Bronchial epithelial cell (primary cell): ENCODE results near the gene SPIB. TPM values are rescaled to one million over a fixed set of nuclear protein-coding genes. Genes with fewer than 3 reads are reported as not detected.

Experiments used
- DNase-seq: peaks from one replicate; pipeline ENCODE4 v3.0.0-alpha.2; 2010; ENCODE audit warnings: low read depth
- FAIRE-seq: peaks from 2 replicates; lab custom pipeline; 2011; peaks lifted over from hg19 to GRCh38; lab: Jason Lieb, UNC
- H3K27me3 ChIP-seq: 2 replicates; pipeline ENCODE4 v1.5.1; 2011; ENCODE audit warnings: low read length; ENCODE audit not compliant: control insufficient read depth, insufficient read depth
- H3K36me3 ChIP-seq: 2 replicates; pipeline ENCODE4 v1.5.1; 2011; ENCODE audit warnings: low read length; ENCODE audit not compliant: control insufficient read depth, insufficient read depth
- H3K4me3 ChIP-seq: 2 replicates; pipeline ENCODE4 v1.5.1; 2011; ENCODE audit warnings: mild to moderate bottlenecking, low read depth, low read length, control low read depth
- CTCF ChIP-seq: IDR thresholded peaks from 2 replicates; pipeline ENCODE4 v1.5.1; 2011; ENCODE audit warnings: mild to moderate bottlenecking, moderate library complexity, low read length, control low read depth, inconsistent platforms; ENCODE audit not compliant: insufficient read depth, severe bottlenecking
- total RNA-seq: library from RNA; depleted of rRNA; stranded (reverse); fragments of >200 nt; gene quantifications from 2 replicates; pipeline ENCODE4 v1.2.1, GENCODE V29; 2014

SPIB gene
- total RNA-seq, 1 donor from 2014 or later: not detected

- no peak for TF ChIP-seq CTCF
- no peak for DNase-seq
- H3K4me3 ChIP-seq: no peak overlapping the region
- no peak for FAIRE-seq
- H3K27me3 ChIP-seq: no peaks in the 10 kb centered on the region
- no peaks in the 10 kb centered on the region for H3K36me3 ChIP-seq
Observed at GRCh38 chr19:50447750-50448149, 29.0 kb downstream of the SPIB start.

- no peak for DNase-seq
- Histone ChIP-seq H3K27me3 (no peaks in the 10 kb centered on the region), H3K4me3 (no peak overlapping the region), H3K36me3 (no peaks in the 10 kb centered on the region)
- FAIRE-seq: no peak
- no peak for TF ChIP-seq CTCF
Observed at GRCh38 chr19:50449236-50449899, 30.6 kb downstream of the SPIB start.

GRCh38 chr19:50450369-50451222, 31.9 kb downstream of the SPIB start:
- TF ChIP-seq CTCF: no peak
- no peak overlapping the region for H3K4me3 ChIP-seq
- DNase-seq (no peak), FAIRE-seq (no peak)
- no peaks in the 10 kb centered on the region for H3K27me3 ChIP-seq
- H3K36me3 ChIP-seq: no peaks in the 10 kb centered on the region

GRCh38 chr19:50451223-50451534, 32.4 kb downstream of the SPIB start:
- no peaks in the 10 kb centered on the region for H3K27me3 ChIP-seq
- no peaks in the 10 kb centered on the region for H3K36me3 ChIP-seq
- H3K4me3 ChIP-seq: no peak overlapping the region
- no peak for TF ChIP-seq CTCF
- DNase-seq: no peak
- FAIRE-seq: no peak

GRCh38 chr19:50453243-50453642, 34.5 kb downstream of the SPIB start:
- FAIRE-seq: no peak

More at GRCh38 chr19:50453243-50453642, 34.5 kb downstream of the SPIB start:
- TF ChIP-seq CTCF: no peak
- Histone ChIP-seq H3K36me3 (no peaks in the 10 kb centered on the region), H3K27me3 (no peaks in the 10 kb centered on the region), H3K4me3 (no peak overlapping the region)
- DNase-seq: no peak
